ENCODE data around the gene GAREM2.

- TF ChIP-seq CTCF (IDR thresholded peaks at IDR 0.05), result peak; percentile 32; the same call in 2 of the 3 replicates
- TF ChIP-seq EP300 (IDR thresholded peaks at IDR 0.05), result no peak
Measured at GRCh38 chr2:26235089-26235488, 62.2 kb downstream of the GAREM2 start.

All from A549 (cell line).